Measurements from ENCODE around the gene DCHS2.

The DCHS2 gene

GRCh38 chr4:154317201-154317999 is 174.2 kb downstream of the DCHS2 start:
- no peak for DNase-seq (ENCODE audit: low spot score)
- H3K9me3 ChIP-seq (ENCODE audit: severe bottlenecking) = no peaks in the 10 kb centered on the region
- H3K27ac ChIP-seq (ENCODE audit: poor library complexity, severe bottlenecking) = no peak overlapping the region
- H3K36me3 ChIP-seq (ENCODE audit: low read depth) = no peaks in the 10 kb centered on the region
- no peak overlapping the region for H3K4me3 ChIP-seq (ENCODE audit: severe bottlenecking)
- no peak for TF ChIP-seq CTCF (IDR thresholded peaks at IDR 0.05; ENCODE audit: poor library complexity, severe bottlenecking)
- H3K4me1 ChIP-seq (ENCODE audit: insufficient read depth, poor library complexity, severe bottlenecking) = no peaks in the 10 kb centered on the region
- ATAC-seq (ENCODE audit: low read depth) = no peak
- peaks cover 5% of the 10 kb centered on the region for H3K27me3 ChIP-seq (ENCODE audit: insufficient read depth, poor library complexity, severe bottlenecking)

GRCh38 chr4:154315741-154316140 is 175.9 kb downstream of the DCHS2 start:
- DNase-seq (ENCODE audit: low spot score) (no peak), ATAC-seq (ENCODE audit: low read depth) (no peak)
- Histone ChIP-seq H3K9me3 (ENCODE audit: severe bottlenecking) (no peaks in the 10 kb centered on the region), H3K27ac (ENCODE audit: poor library complexity, severe bottlenecking) (no peak overlapping the region), H3K4me1 (ENCODE audit: insufficient read depth, poor library complexity, severe bottlenecking) (no peaks in the 10 kb centered on the region), H3K4me3 (ENCODE audit: severe bottlenecking) (no peak overlapping the region), H3K27me3 (ENCODE audit: insufficient read depth, poor library complexity, severe bottlenecking) (no peaks in the 10 kb centered on the region), H3K36me3 (ENCODE audit: low read depth) (no peaks in the 10 kb centered on the region)
- TF ChIP-seq CTCF (IDR thresholded peaks at IDR 0.05; ENCODE audit: poor library complexity, severe bottlenecking) = no peak

GRCh38 chr4:154314248-154314647 is 177.4 kb downstream of the DCHS2 start:
- H3K27me3 ChIP-seq (ENCODE audit: insufficient read depth, poor library complexity, severe bottlenecking) = no peaks in the 10 kb centered on the region
- H3K4me1 ChIP-seq (ENCODE audit: insufficient read depth, poor library complexity, severe bottlenecking) = no peaks in the 10 kb centered on the region
- DNase-seq (ENCODE audit: low spot score) = no peak
- 0 out of 3 replicates have a peak, but pooled peaks have one; percentile 48 for ATAC-seq (ENCODE audit: low read depth)
- no peak overlapping the region for H3K27ac ChIP-seq (ENCODE audit: poor library complexity, severe bottlenecking)
- no peaks in the 10 kb centered on the region for H3K9me3 ChIP-seq (ENCODE audit: severe bottlenecking)
- H3K4me3 ChIP-seq (ENCODE audit: severe bottlenecking) = no peak overlapping the region
- TF ChIP-seq CTCF (IDR thresholded peaks at IDR 0.05; ENCODE audit: poor library complexity, severe bottlenecking) = peak; percentile 45
- H3K36me3 ChIP-seq (ENCODE audit: low read depth) = no peaks in the 10 kb centered on the region

GRCh38 chr4:154313004-154313585 is 178.5 kb downstream of the DCHS2 start:
- ATAC-seq (ENCODE audit: low read depth) = no peak
- Histone ChIP-seq H3K27me3 (ENCODE audit: insufficient read depth, poor library complexity, severe bottlenecking) (no peaks in the 10 kb centered on the region), H3K9me3 (ENCODE audit: severe bottlenecking) (no peaks in the 10 kb centered on the region), H3K4me3 (ENCODE audit: severe bottlenecking) (no peak overlapping the region), H3K27ac (ENCODE audit: poor library complexity, severe bottlenecking) (no peak overlapping the region), H3K4me1 (ENCODE audit: insufficient read depth, poor library complexity, severe bottlenecking) (no peaks in the 10 kb centered on the region), H3K36me3 (ENCODE audit: low read depth) (no peaks in the 10 kb centered on the region)
- TF ChIP-seq CTCF (IDR thresholded peaks at IDR 0.05; ENCODE audit: poor library complexity, severe bottlenecking) = no peak
- no peak for DNase-seq (ENCODE audit: low spot score)

- TF ChIP-seq CTCF (IDR thresholded peaks at IDR 0.05; ENCODE audit: poor library complexity, severe bottlenecking) = no peak
- ATAC-seq (ENCODE audit: low read depth) (no peak), DNase-seq (ENCODE audit: low spot score) (no peak)
- H3K9me3 ChIP-seq (ENCODE audit: severe bottlenecking) = no peaks in the 10 kb centered on the region
- H3K36me3 ChIP-seq (ENCODE audit: low read depth) = no peaks in the 10 kb centered on the region
- H3K4me3 ChIP-seq (ENCODE audit: severe bottlenecking) = no peak overlapping the region
- no peaks in the 10 kb centered on the region for H3K27me3 ChIP-seq (ENCODE audit: insufficient read depth, poor library complexity, severe bottlenecking)
- no peak overlapping the region for H3K27ac ChIP-seq (ENCODE audit: poor library complexity, severe bottlenecking)
- H3K4me1 ChIP-seq (ENCODE audit: insufficient read depth, poor library complexity, severe bottlenecking) = no peaks in the 10 kb centered on the region
Observed at GRCh38 chr4:154312246-154312645, 179.4 kb downstream of the DCHS2 start.

Data from RWPE2 (cell line).